Hepatic stellate cell (primary cell): Measurements from ENCODE around the gene LAG3.
A peak's percentile ranks its signal among the peaks of the same experiment; 100 is the strongest.

ENCODE experiments used
- DNase-seq: peaks from one replicate; pipeline ENCODE4 v3.0.0; 2011; ENCODE audit warnings: low spot score

Gene LAG3

GRCh38 chr12:6772726-6773589 is 638 bp downstream of the LAG3 start:
- no peak for DNase-seq

DNA sequence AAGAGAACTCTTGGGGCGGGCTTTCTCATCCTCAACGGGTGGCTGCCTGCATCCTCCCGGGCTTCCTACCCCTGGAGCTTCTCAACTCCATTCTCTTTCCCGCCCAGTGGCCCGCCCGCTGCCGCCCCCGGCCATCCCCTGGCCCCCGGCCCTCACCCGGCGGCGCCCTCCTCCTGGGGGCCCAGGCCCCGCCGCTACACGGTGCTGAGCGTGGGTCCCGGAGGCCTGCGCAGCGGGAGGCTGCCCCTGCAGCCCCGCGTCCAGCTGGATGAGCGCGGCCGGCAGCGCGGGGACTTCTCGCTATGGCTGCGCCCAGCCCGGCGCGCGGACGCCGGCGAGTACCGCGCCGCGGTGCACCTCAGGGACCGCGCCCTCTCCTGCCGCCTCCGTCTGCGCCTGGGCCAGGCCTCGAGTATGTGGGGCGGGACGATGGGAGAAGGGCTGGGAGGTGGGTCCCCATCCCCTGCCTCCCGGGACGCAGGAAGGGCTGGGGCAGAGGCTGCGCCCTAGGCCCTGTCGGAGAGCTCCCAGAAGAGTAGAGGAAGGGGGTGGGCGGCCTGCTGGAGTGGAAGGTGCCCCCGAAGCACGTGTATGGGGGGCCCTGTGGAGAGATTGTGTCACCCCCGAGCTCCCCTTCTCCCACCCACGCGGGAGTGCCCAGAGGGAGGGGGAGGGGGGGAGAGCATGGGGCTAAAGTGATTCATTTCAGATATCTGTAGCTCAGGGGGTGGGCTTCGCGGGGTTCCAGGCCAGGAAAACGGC is 1.5 kb downstream of the LAG3 start:
- no peak for DNase-seq

- DNase-seq, result no peak
Measured at GRCh38 chr12:6774499-6775062, 2.3 kb downstream of the LAG3 start.

DNA sequence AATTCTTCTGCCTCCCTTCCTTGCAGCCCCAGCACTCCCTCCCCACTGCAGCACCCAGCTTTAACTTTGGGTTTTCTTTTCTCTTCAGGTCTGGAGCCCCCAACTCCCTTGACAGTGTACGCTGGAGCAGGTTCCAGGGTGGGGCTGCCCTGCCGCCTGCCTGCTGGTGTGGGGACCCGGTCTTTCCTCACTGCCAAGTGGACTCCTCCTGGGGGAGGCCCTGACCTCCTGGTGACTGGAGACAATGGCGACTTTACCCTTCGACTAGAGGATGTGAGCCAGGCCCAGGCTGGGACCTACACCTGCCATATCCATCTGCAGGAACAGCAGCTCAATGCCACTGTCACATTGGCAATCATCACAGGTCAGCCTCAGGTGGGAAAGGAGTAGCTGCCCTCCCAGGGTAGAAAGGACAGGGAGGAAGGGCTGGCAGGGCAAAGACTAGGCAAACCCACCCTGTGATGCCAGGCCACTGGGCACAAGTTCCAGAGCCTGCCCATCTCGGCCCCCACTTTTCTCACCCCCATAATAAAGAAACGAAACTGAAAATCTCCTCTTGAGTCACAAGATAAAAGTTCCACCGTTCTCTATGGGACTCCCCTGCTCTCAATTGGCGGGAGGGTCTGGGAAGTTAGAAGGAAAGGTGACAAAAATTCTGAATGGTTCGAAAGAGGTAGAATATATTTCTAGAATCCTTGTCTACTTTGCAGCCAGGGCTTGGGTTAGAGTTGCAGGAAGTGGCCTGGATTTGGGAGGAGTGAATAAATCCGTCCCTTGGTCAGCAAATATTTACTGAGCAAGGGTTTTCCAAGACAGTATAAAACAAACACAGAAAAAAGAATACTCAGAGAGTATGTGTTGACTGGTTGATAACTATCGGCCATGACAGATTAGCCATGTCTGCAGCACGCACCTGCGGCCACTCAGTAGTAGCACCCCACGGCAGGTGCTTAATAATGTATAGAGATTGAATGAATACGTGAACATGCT is 3.2 kb downstream of the LAG3 start:
- no peak for DNase-seq

DNA sequence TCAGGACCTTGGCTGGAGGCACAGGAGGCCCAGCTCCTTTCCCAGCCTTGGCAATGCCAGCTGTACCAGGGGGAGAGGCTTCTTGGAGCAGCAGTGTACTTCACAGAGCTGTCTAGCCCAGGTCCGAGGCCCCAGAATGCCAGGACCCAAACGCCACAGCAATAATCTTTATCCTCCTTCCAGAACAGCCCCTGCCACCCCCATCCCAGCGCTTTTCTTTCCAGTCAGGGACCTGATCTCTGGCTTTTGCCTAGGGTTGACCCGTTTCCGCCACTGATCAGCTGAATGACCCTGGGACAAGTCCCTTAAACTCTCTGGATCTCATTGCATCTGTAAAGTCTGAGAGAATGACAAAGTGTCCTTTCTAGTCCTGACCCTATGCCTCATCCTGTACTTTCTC is 5.1 kb downstream of the LAG3 start:
- DNase-seq, result no peak

GRCh38 chr12:6778217-6778573 is 5.9 kb downstream of the LAG3 start:
- no peak for DNase-seq

- peak; percentile 90 for DNase-seq
Measured at GRCh38 chr12:6778574-6779550, 6.5 kb downstream of the LAG3 start.

DNA sequence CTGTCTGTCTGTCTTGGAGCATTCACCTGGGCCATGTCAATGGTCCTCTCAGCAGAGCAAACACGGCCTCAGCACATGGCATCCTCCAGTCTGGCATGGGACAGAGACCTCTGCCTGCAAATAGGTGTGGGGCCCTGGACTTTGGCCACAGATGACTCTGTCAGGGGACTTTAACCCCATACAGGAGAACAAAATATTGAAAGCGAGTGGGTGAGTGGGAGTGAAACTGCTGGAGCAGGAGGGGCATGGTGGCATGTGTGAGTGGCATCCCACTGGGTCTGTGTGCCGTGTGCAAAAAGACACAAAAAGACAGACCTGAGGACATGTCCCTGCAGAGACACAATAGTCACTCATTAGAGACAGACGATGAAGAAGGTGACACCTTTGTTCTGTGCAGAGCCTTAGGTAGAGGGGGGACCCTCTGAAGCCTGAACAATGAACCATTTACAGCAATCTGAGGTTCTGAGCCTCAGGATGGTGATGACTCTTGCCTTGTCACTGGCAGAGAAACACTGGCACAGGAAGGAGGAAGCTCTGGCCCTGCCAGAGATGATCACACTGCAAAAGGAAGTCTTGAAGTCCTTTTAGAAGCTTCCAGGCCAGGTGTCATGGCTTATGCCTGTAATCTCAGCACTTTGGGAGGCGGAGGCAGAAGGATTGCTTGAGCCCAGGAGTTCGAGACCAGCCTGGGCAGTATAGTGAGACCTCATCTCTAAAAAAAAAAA is 7.5 kb downstream of the LAG3 start:
- no peak for DNase-seq

DNA sequence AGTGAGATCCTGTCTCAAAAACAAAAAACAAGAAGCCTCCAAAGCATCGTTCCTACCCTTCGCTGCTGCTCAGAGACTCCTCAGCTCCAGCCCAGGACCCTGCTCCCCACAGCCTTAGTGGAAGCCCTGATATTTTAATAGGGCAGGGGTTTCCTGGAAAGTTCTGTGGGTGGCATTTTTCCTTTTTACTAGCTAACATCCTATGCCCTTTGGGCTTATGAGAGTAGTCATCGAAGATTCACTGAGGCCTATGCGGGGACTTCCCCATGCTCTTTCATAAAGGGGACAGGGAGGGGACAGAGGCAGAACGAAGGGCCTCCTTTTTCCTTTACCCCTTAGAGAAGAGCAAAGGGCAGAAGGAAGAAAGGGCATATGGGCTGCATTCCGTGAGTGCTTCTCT is 8.3 kb downstream of the LAG3 start:
- DNase-seq, result no peak

GRCh38 chr12:6782119-6782518 is 9.8 kb downstream of the LAG3 start:
- DNase-seq, result no peak

DNA sequence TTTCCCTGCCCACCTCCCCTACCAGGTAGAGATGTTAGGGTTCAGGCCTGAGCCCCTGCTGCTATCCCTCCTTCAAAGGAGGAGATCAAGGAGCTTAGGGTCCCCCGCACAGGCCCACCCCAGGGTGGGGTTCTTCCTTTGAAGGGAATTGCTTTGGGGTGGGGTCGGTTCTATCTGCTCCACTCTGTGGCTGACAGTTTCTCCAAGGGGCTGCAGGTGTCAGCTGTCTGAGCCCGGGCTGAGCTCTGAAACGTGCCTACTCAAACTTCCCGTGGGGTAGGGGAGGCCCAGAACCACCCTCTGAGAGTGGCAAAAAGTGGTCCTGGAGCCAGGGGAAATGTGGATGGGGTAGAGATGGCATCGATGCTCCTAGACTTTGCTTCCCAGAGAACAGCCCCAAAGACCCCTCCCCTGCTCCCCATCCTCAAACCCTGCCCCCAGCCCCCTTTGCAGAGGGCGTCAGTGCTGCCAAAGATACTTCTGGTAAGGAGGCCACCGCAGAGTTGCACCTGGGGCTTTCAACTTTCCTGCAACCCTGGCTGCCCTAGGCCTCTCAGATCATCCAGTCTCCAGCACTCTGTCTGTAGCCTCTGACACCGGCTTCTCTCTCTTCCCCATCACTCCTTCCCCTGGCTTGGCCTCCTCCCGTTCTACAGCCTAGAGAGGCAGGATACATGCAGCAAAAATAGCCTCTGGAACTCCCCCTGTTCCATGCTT is 10.7 kb downstream of the LAG3 start:
- no peak for DNase-seq

GRCh38 chr12:6783828-6784227 is 11.5 kb downstream of the LAG3 start:
- DNase-seq, result no peak

DNA sequence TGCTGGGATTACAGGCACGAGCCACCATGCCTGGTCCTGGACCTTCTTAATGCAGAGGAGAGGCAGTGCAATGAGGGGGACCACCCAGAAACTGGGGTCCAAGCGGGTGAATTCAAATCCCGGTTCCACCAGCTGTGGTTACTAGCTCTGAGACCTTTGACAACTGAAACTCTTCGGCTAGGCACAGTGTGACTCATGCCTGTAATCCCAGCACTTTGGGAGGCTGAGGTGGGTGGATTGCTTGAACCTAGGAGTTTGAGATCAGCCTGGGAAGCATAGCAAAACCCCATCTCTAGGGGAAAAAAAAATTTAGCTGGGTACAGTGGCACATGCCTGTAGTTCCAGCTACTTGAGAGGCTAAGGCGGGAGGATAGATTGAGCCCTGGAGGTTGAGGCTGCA is 12.0 kb downstream of the LAG3 start:
- no peak for DNase-seq

DNA sequence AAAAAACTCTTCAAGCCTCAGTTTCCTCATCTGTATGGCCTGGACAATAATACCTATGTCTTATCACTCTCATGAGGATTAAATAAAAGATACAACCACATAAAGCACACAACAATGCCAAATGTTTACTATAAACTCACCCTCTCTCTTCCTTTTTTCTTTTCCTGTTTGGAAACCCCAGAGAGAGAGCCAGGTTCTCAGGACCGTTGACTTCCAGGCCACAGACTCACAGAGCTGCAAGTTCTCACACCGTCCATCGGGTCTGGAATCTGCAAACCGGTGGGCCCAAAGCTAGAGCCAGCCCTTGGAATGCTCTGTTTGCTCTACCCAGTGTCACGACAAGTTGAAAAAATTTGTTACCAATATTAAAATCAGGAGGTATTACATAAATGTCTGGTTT is 12.4 kb downstream of the LAG3 start:
- no peak for DNase-seq

GRCh38 chr12:6786416-6787094 is 14.2 kb downstream of the LAG3 start:
- no peak for DNase-seq

- DNase-seq, result no peak
Measured at GRCh38 chr12:6787309-6787708, 15.0 kb downstream of the LAG3 start.

- peak; percentile 58 for DNase-seq
Measured at GRCh38 chr12:6788972-6789924, 16.9 kb downstream of the LAG3 start, which contains the start of gene CD4. Gene CD4 (plus strand): TSS chr12:6789528. CDS start chr12:6800139, 10,611 bp downstream.
